ENCODE measurements around the gene MID1.

Gene MID1

GRCh38 chrX:10620121-10620699 lies at the start of gene MID1:
MID1 (minus strand) TSS chrX:10620585; CDS start chrX:10567547, 53,038 bp downstream.
- DNase-seq: peak in 1 of 3 donors; percentile 27

- no peak for DNase-seq
These were observed 46.8 kb upstream of the MID1 start for GRCh38 chrX:10667143-10667542.

GRCh38 chrX:10666102-10666501 lies 45.7 kb upstream of the MID1 start:
- DNase-seq: no peak

GRCh38 chrX:10665681-10666080 lies 45.3 kb upstream of the MID1 start:
- DNase-seq: no peak

- DNase-seq: no peak
These were observed 39.8 kb upstream of the MID1 start for GRCh38 chrX:10660171-10660570.

- no peak for DNase-seq
These were observed 35.8 kb upstream of the MID1 start for GRCh38 chrX:10656214-10656613.

- no peak for DNase-seq
These were observed 34.6 kb upstream of the MID1 start for GRCh38 chrX:10654960-10655359.

- DNase-seq: no peak
These were observed 32.9 kb upstream of the MID1 start for GRCh38 chrX:10653302-10653701.

GRCh38 chrX:10649265-10649664 lies 28.9 kb upstream of the MID1 start:
- no peak for DNase-seq

- DNase-seq: no peak
These were observed 28.2 kb upstream of the MID1 start for GRCh38 chrX:10648614-10649013.

- no peak for DNase-seq
These were observed 16.5 kb upstream of the MID1 start for GRCh38 chrX:10636851-10637250.

GRCh38 chrX:10636337-10636736 lies 16.0 kb upstream of the MID1 start:
- peak; percentile 9 to 20 (median 12) for DNase-seq

GRCh38 chrX:10634392-10635161 lies 14.2 kb upstream of the MID1 start:
- DNase-seq: no peak

GRCh38 chrX:10633722-10634121 lies 13.3 kb upstream of the MID1 start:
- DNase-seq: peak; percentile 38 to 56 (median 47)

GRCh38 chrX:10631416-10632145 lies 11.2 kb upstream of the MID1 start:
- no peak for DNase-seq

GRCh38 chrX:10630320-10630719 lies 9.9 kb upstream of the MID1 start:
- DNase-seq: peak in 1 of 3 donors; percentile 8

- no peak for DNase-seq
These were observed 9.5 kb upstream of the MID1 start for GRCh38 chrX:10629905-10630304.

- DNase-seq: no peak
These were observed 8.5 kb upstream of the MID1 start for GRCh38 chrX:10628906-10629305.

- DNase-seq: no peak
These were observed 1.8 kb upstream of the MID1 start for GRCh38 chrX:10622197-10622596.

- DNase-seq: peak; percentile 17 to 35 (median 27)
These were observed 849 bp downstream of the MID1 start for GRCh38 chrX:10619425-10620046.

- no peak for DNase-seq
These were observed 1.4 kb downstream of the MID1 start for GRCh38 chrX:10618961-10619360.

GRCh38 chrX:10617999-10618351 lies 2.4 kb downstream of the MID1 start:
- peak in 1 of 3 donors; percentile 20 for DNase-seq

- no peak for DNase-seq
These were observed 3.0 kb downstream of the MID1 start for GRCh38 chrX:10617186-10617998.

All from suppressor macrophage treated with lipopolysaccharide for 1 hour (primary cell).